ENCODE measurements around the gene DAZL. TPM values are rescaled to one million over a fixed set of nuclear protein-coding genes. Genes with fewer than 3 reads are reported as not detected.

The DAZL gene
- total RNA-seq, 4 donors from 2014 or later, result not detected

DNA sequence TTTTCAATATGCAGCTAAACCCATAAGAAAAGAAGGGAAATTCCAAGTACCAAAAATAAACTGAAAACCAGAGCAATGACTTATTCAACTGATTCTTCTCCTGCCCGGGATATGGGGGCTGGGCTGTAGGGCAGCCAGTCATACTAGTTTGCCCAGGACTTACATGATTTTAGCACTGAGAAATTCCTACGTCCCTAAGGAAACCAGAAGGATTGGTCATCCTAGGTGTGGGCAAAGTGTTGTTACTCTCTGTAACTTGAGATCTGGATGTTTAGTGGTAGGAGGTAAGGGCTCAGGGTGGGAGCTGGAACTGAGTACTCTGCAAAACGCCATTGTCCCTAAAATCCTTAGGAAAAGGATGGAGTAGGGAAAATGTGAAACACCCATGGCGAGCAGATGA lies 1.2 kb upstream of the DAZL start:
- ATAC-seq, result no peak
- H3K4me1 ChIP-seq, result peaks cover 0 to 11% (median 0%) of the 10 kb centered on the region in 3 donors
- H3K27me3 ChIP-seq, result no peaks in the 10 kb centered on the region
- H3K27ac ChIP-seq, result no peak overlapping the region
- H3K4me3 ChIP-seq, result no peak overlapping the region
- no peak for TF ChIP-seq POLR2AphosphoS5 (IDR thresholded peaks at IDR 0.05)
- 60 to 84% methylated on average over 3 to 4 of the region's 4 CpGs for WGBS, 2 donors (ENCODE audit: low coverage in 1 of 2)
- no peaks in the 10 kb centered on the region for H3K36me3 ChIP-seq
- H3K9me3 ChIP-seq, result no peaks in the 10 kb centered on the region

GRCh38 chr3:16605966-16606365 lies 743 bp upstream of the DAZL start:
- no peaks in the 10 kb centered on the region for H3K36me3 ChIP-seq
- H3K9me3 ChIP-seq, result no peaks in the 10 kb centered on the region
- H3K27me3 ChIP-seq, result no peaks in the 10 kb centered on the region
- no peak overlapping the region for H3K27ac ChIP-seq
- no peak overlapping the region for H3K4me3 ChIP-seq
- 78 to 88% methylated on average over 3 of the region's 8 CpGs for WGBS, 2 donors (ENCODE audit: low coverage in 1 of 2)
- TF ChIP-seq EP300 (IDR thresholded peaks at IDR 0.05), result no peak
- no peak for TF ChIP-seq POLR2AphosphoS5 (IDR thresholded peaks at IDR 0.05)
- no peak for TF ChIP-seq CTCF (IDR thresholded peaks at IDR 0.05)
- TF ChIP-seq POLR2A (IDR thresholded peaks at IDR 0.05), result no peak
- ATAC-seq, result no peak
- H3K4me1 ChIP-seq, result peaks cover 0 to 15% (median 0%) of the 10 kb centered on the region in 3 donors

GRCh38 chr3:16604433-16604832 lies 790 bp downstream of the DAZL start:
- Histone ChIP-seq H3K4me1 (peaks cover 0 to 8% (median 0%) of the 10 kb centered on the region in 3 donors), H3K27me3 (no peaks in the 10 kb centered on the region), H3K4me3 (no peak overlapping the region), H3K36me3 (no peaks in the 10 kb centered on the region), H3K27ac (no peak overlapping the region), H3K9me3 (no peaks in the 10 kb centered on the region)
- no peak for ATAC-seq
- WGBS, 2 donors (ENCODE audit: low coverage in 1 of 2), result 93% methylated on average over 5 of the region's 33 CpGs; no CpG with 5 or more reads in 1 of the 2 donors
- no peak for TF ChIP-seq POLR2AphosphoS5 (IDR thresholded peaks at IDR 0.05)
- no peak for TF ChIP-seq CTCF (IDR thresholded peaks at IDR 0.05)
- TF ChIP-seq POLR2A (IDR thresholded peaks at IDR 0.05), result no peak
- no peak for TF ChIP-seq EP300 (IDR thresholded peaks at IDR 0.05)

- no peak for ATAC-seq
- Histone ChIP-seq H3K9me3 (no peaks in the 10 kb centered on the region), H3K27ac (no peak overlapping the region), H3K27me3 (no peaks in the 10 kb centered on the region), H3K4me3 (no peak overlapping the region), H3K36me3 (no peaks in the 10 kb centered on the region), H3K4me1 (peaks cover 0 to 8% (median 0%) of the 10 kb centered on the region in 3 donors)
- WGBS, 2 donors (ENCODE audit: low coverage in 1 of 2), result 27 to 33% methylated on average over 3 of the region's 3 CpGs
- TF ChIP-seq POLR2A (IDR thresholded peaks at IDR 0.05) (no peak), EP300 (IDR thresholded peaks at IDR 0.05) (no peak), CTCF (IDR thresholded peaks at IDR 0.05) (no peak), POLR2AphosphoS5 (IDR thresholded peaks at IDR 0.05) (no peak)
Measured at GRCh38 chr3:16601537-16602005, 3.7 kb downstream of the DAZL start.

- 5 to 10% methylated on average over 7 of the region's 7 CpGs for WGBS, 2 donors (ENCODE audit: low coverage in 1 of 2)
- TF ChIP-seq CTCF (IDR thresholded peaks at IDR 0.05) (peak; percentile 79 to 85 (median 80)), POLR2A (IDR thresholded peaks at IDR 0.05) (no peak)
- H3K27me3 ChIP-seq, result no peaks in the 10 kb centered on the region
- no peak overlapping the region for H3K27ac ChIP-seq
- no peak overlapping the region for H3K4me3 ChIP-seq
- ATAC-seq, result peak; percentile 58
- peaks cover 0 to 8% (median 0%) of the 10 kb centered on the region in 3 donors for H3K4me1 ChIP-seq
- no peaks in the 10 kb centered on the region for H3K36me3 ChIP-seq
- H3K9me3 ChIP-seq, result no peaks in the 10 kb centered on the region
Measured at GRCh38 chr3:16600780-16601536, 4.3 kb downstream of the DAZL start.

Measured in gastroesophageal sphincter (tissue), 4 donors.